Panc1 (cell line): Measurements from ENCODE around the gene PFKL. TPM values are rescaled to one million over a fixed set of nuclear protein-coding genes. Genes with fewer than 3 reads are reported as not detected.

Experiments
- ATAC-seq: fragments of 200-7000 bp; cut with Tn5 transposase; 2 replicates; pipeline ENCODE4 v1.9.1; 2020; ENCODE audit warnings: mild to moderate bottlenecking, moderate library complexity
- BruUV-seq: library from RNA; stranded (reverse); fragments of 400-500 nt; replicated peaks from 2 replicates; lab custom pipeline; 2021; lab: Mats Ljungman, UMichigan
- CTCF ChIA-PET: fragments of 300-600 bp; sonication (Branson Sonifier 250); formaldehyde crosslinking; loops from one replicate; lab custom pipeline; 2022; ENCODE audit warnings: antibody characterized with exemption; lab: Charles Lee
- POLR2A ChIA-PET: fragments of 300-600 bp; sonication (Branson Sonifier 250); formaldehyde crosslinking; loops from one replicate; lab custom pipeline; 2022; ENCODE audit warnings: antibody characterized with exemption; lab: Charles Lee
- DNase-seq: peaks from one replicate; pipeline ENCODE4 v3.0.0-alpha.2; 2010; ENCODE audit warnings: low read depth, low spot score
- H3K27ac ChIP-seq: 2 replicates; pipeline ENCODE4 v1.5.1; 2011; ENCODE audit warnings: mild to moderate bottlenecking, low read length, inconsistent platforms
- H3K27me3 ChIP-seq: fragments of 200-500 bp; sonication (Bioruptor generic); 2 replicates; pipeline ENCODE4 v1.6.0; 2014; ENCODE audit warnings: low read length, inconsistent platforms; ENCODE audit not compliant: control insufficient read depth, insufficient read depth
- H3K36me3 ChIP-seq: fragments of 200-500 bp; sonication (Bioruptor generic); 2 replicates; pipeline ENCODE4 v1.5.1; 2014; ENCODE audit warnings: inconsistent platforms, mild to moderate bottlenecking, low read length, moderate library complexity; ENCODE audit not compliant: control insufficient read depth, insufficient read depth
- H3K4me1 ChIP-seq: 2 replicates; pipeline ENCODE4 v1.5.1; 2011; ENCODE audit warnings: inconsistent platforms, mild to moderate bottlenecking, low read length, moderate library complexity; ENCODE audit not compliant: control insufficient read depth, insufficient read depth
- H3K4me3 ChIP-seq, 2 experiments: 2 replicates each; pipeline ENCODE4 v1.5.1; 2011 to 2012; ENCODE audit warnings: low read depth in 2 of 2, low read length in 2 of 2, mild to moderate bottlenecking in 2 of 2, inconsistent platforms in 1 of 2, moderate library complexity in 1 of 2
- H3K9me3 ChIP-seq: fragments of 200-500 bp; sonication (Bioruptor generic); 2 replicates; pipeline ENCODE4 v1.5.1; 2014; ENCODE audit warnings: low read depth, mild to moderate bottlenecking, inconsistent platforms, low read length, moderate library complexity; ENCODE audit not compliant: control insufficient read depth, insufficient read depth
- POLR2AphosphoS5 ChIP-seq: IDR thresholded peaks from 2 replicates; pipeline ENCODE4 v1.6.1; 2012; ENCODE audit warnings: mild to moderate bottlenecking, low read depth, low read length, moderate library complexity
- SIN3A ChIP-seq: IDR thresholded peaks from 2 replicates; pipeline ENCODE4 v1.6.1; 2012; ENCODE audit warnings: low read depth, mild to moderate bottlenecking, low read length, moderate library complexity, borderline replicate concordance; ENCODE audit not compliant: insufficient read depth
- TCF7L2 ChIP-seq: IDR thresholded peaks from 2 replicates; pipeline ENCODE4 v1.6.1; 2011; ENCODE audit warnings: mild to moderate bottlenecking, low read depth, low read length, inconsistent platforms
- in situ Hi-C: cut with HindIII; loops from 2 replicates; pipeline ENCODE4 v1.10.0; 2016; ENCODE audit warnings: low sequenced_read_pairs, low pct_unique_long_range_greater_than_20kb
- intact Hi-C: fragments of 100-400 bp; cut with micrococcal nuclease; formaldehyde crosslinking; loops from one replicate; pipeline ENCODE4 v1.10.0; 2022; ENCODE audit not compliant: unreplicated experiment
- total RNA-seq: library from RNA; stranded (reverse); gene quantifications from one replicate; pipeline ENCODE4 v1.2.1, GENCODE V29; 2021; ENCODE audit not compliant: unreplicated experiment
- TF ChIP-seq, protein P1 (sequence below): fragments of 450-650 bp; IDR thresholded peaks from 2 replicates; pipeline ENCODE4 v1.5.1; 2017; ENCODE audit warnings: mild to moderate bottlenecking
- TF ChIP-seq, protein P2 (sequence below), 2 experiments: IDR thresholded peaks; 2 replicates each; pipeline ENCODE4 v1.6.1; 2011 to 2012; ENCODE audit warnings: low read depth in 2 of 2, control low read depth in 1 of 2, low read length in 1 of 2, mild to moderate bottlenecking in 1 of 2, moderate library complexity in 1 of 2; ENCODE audit not compliant: insufficient read depth in 1 of 2

Gene PFKL
- total RNA-seq, 1 experiment from 2014 or later: 70.1 TPM

DNA sequence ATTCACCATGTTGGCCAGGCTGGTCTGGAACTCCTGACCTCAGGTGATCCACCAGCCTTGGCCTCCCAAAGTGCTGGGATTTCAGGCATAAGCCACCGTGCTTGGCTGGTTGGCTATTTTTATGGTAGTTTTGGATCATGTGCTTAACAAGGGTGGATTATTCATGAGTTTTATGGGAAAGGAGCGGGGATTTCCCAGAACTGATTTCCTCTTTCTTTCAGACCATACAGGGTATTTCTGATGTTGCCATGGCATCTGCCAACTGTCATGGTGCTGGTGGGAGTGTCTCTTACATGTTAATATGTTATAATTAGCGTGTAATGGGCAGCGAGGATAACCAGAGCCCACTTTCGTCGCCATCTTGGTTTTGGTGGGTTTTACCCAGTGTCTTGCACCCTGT, 56.8 kb downstream of the PFKL start:
- H3K4me1 ChIP-seq: no peaks in the 10 kb centered on the region
- DNase-seq (no peak), ATAC-seq (no peak)
- H3K36me3 ChIP-seq: no peaks in the 10 kb centered on the region
- intact Hi-C loops (no loop called here), in situ Hi-C loops (no loop called here)
- no peaks in the 10 kb centered on the region for H3K27me3 ChIP-seq
- ChIA-PET POLR2A (no interaction called here), CTCF (no interaction called here)
- no TSS peak for BruUV-seq
- no peak overlapping the region for H3K4me3 ChIP-seq
- no peaks in the 10 kb centered on the region for H3K9me3 ChIP-seq
- H3K27ac ChIP-seq: no peak overlapping the region
- no peak for TF ChIP-seq POLR2AphosphoS5
- TF ChIP-seq SIN3A: no peak
- TF ChIP-seq TCF7L2: no peak
- TF ChIP-seq, protein P1, sequence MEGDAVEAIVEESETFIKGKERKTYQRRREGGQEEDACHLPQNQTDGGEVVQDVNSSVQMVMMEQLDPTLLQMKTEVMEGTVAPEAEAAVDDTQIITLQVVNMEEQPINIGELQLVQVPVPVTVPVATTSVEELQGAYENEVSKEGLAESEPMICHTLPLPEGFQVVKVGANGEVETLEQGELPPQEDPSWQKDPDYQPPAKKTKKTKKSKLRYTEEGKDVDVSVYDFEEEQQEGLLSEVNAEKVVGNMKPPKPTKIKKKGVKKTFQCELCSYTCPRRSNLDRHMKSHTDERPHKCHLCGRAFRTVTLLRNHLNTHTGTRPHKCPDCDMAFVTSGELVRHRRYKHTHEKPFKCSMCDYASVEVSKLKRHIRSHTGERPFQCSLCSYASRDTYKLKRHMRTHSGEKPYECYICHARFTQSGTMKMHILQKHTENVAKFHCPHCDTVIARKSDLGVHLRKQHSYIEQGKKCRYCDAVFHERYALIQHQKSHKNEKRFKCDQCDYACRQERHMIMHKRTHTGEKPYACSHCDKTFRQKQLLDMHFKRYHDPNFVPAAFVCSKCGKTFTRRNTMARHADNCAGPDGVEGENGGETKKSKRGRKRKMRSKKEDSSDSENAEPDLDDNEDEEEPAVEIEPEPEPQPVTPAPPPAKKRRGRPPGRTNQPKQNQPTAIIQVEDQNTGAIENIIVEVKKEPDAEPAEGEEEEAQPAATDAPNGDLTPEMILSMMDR: no peak
- TF ChIP-seq, protein P2, sequence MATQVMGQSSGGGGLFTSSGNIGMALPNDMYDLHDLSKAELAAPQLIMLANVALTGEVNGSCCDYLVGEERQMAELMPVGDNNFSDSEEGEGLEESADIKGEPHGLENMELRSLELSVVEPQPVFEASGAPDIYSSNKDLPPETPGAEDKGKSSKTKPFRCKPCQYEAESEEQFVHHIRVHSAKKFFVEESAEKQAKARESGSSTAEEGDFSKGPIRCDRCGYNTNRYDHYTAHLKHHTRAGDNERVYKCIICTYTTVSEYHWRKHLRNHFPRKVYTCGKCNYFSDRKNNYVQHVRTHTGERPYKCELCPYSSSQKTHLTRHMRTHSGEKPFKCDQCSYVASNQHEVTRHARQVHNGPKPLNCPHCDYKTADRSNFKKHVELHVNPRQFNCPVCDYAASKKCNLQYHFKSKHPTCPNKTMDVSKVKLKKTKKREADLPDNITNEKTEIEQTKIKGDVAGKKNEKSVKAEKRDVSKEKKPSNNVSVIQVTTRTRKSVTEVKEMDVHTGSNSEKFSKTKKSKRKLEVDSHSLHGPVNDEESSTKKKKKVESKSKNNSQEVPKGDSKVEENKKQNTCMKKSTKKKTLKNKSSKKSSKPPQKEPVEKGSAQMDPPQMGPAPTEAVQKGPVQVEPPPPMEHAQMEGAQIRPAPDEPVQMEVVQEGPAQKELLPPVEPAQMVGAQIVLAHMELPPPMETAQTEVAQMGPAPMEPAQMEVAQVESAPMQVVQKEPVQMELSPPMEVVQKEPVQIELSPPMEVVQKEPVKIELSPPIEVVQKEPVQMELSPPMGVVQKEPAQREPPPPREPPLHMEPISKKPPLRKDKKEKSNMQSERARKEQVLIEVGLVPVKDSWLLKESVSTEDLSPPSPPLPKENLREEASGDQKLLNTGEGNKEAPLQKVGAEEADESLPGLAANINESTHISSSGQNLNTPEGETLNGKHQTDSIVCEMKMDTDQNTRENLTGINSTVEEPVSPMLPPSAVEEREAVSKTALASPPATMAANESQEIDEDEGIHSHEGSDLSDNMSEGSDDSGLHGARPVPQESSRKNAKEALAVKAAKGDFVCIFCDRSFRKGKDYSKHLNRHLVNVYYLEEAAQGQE (IDR thresholded peaks at IDR 0.05; ENCODE audit: insufficient read depth in 1 of 2, low read depth in 2 of 2, low read length in 1 of 2): no peak

DNA sequence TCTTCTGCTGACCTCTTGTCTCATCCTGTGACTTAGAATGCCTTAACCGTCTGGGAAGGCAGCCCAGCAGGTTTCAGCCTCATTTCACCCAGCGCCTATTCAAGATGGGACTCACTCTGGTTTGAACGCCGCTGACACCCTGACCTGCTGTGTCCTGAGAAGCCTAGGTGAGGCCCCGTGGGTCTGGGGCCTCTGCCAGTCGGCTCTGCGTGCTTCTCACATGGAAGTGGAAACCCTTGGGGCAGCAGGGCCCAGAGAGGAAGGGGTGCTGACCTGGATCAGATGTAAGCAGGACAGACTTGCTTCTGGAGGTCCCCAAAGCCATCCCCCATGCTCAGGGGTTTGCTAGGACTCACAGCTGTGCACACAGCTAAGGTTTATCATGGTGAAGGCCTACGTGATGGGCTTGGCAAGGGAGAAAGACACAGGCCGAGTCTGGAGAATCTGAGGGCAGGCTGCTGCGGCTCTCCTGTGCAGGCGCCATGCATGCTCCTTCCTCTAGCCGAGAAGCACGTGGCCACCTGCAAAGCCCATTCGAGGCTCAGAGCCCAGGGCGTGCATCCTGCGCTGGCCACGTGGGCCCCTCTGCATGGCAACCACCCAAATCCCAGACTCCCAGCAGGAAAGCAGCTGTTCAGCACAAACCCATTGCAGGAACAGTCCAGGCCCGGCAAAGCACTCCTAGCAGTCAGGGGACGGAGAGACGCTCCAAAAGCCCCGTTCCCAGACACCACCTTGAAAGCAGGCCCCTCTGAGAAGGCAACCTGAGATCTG, 57.4 kb downstream of the PFKL start:
- ATAC-seq (no peak), DNase-seq (no peak)
- Histone ChIP-seq H3K36me3 (no peaks in the 10 kb centered on the region), H3K27ac (no peak overlapping the region), H3K27me3 (no peaks in the 10 kb centered on the region), H3K9me3 (no peaks in the 10 kb centered on the region), H3K4me3 (no peak overlapping the region), H3K4me1 (no peaks in the 10 kb centered on the region)
- in situ Hi-C loops: no loop called here
- CTCF ChIA-PET: no interaction called here
- intact Hi-C loops: no loop called here
- POLR2A ChIA-PET: no interaction called here
- no TSS peak for BruUV-seq
- TF ChIP-seq SIN3A: no peak
- TF ChIP-seq, protein P2 (IDR thresholded peaks at IDR 0.05; ENCODE audit: insufficient read depth in 1 of 2, low read depth in 2 of 2, low read length in 1 of 2): no peak
- TF ChIP-seq POLR2AphosphoS5: no peak
- TF ChIP-seq, protein P1: no peak
- no peak for TF ChIP-seq TCF7L2
